Measurements from ENCODE around the gene EGF.
"Not testable (repeated sequence)": the region's sequence is repeated elsewhere in the genome, so short reads cannot be mapped to it uniquely, and the experiment has no call there.

The EGF gene

DNA sequence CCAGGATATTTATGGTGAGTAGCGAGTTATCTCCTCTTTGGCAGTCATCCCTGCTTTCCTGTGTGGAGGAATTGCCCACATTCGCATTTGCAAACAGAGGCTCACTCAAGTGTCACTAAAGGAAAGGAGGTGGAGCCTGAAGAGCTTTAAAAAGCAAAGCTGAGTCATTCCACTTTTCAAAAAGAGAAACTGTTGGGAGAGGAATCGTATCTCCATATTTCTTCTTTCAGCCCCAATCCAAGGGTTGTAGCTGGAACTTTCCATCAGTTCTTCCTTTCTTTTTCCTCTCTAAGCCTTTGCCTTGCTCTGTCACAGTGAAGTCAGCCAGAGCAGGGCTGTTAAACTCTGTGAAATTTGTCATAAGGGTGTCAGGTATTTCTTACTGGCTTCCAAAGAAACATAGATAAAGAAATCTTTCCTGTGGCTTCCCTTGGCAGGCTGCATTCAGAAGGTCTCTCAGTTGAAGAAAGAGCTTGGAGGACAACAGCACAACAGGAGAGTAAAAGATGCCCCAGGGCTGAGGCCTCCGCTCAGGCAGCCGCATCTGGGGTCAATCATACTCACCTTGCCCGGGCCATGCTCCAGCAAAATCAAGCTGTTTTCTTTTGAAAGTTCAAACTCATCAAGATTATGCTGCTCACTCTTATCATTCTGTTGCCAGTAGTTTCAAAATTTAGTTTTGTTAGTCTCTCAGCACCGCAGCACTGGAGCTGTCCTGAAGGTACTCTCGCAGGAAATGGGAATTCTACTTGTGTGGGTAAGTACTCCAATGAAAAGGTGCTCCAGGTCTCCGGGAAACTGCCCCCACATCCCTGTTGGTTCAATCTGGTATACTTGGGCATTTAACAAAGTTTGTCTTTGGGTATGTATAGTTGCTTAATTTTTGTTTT is at the start of gene EGF:
Gene EGF (plus strand): TSS at position 178 of the 890 bp plus-strand sequence. CDS start 453 bp downstream, at position 631.
- TF ChIP-seq POLR2A (IDR thresholded peaks at IDR 0.05; ENCODE audit: low read length) (no peak), GATA1 (IDR thresholded peaks at IDR 0.05; ENCODE audit: low read depth, low read length) (no peak)
- DNase-seq: no peak

- no peak for DNase-seq
- TF ChIP-seq POLR2A (IDR thresholded peaks at IDR 0.05; ENCODE audit: low read length) (no peak), GATA1 (IDR thresholded peaks at IDR 0.05; ENCODE audit: low read depth, low read length) (no peak)
Measured at GRCh38 chr4:109864134-109864533, 48.5 kb upstream of the EGF start.

- DNase-seq: no peak
- no peak for TF ChIP-seq POLR2A (IDR thresholded peaks at IDR 0.05; ENCODE audit: low read length)
Measured at GRCh38 chr4:109870061-109870460, 42.6 kb upstream of the EGF start.

DNA sequence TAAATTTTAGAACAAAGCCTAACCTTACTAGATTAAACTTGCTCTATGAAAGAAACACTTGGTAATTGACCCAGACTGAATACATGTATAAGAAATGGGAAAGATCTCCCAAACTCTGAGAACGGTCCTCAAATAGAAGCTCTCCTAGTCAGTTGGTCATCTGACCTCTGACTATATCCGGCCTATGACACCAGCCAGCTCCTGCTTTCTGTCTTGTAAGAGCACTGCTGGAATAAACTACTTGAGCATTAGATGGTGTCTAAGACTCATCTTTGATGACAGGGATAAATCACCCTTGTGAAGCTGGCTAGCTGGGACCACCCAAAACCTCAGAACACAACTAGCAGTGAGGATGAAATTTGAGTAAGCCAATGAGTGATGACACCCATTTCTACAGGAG is 40.6 kb upstream of the EGF start:
- TF ChIP-seq POLR2A (IDR thresholded peaks at IDR 0.05; ENCODE audit: low read length) (no peak), GATA1 (IDR thresholded peaks at IDR 0.05; ENCODE audit: low read depth, low read length) (no peak)
- no peak for DNase-seq

DNA sequence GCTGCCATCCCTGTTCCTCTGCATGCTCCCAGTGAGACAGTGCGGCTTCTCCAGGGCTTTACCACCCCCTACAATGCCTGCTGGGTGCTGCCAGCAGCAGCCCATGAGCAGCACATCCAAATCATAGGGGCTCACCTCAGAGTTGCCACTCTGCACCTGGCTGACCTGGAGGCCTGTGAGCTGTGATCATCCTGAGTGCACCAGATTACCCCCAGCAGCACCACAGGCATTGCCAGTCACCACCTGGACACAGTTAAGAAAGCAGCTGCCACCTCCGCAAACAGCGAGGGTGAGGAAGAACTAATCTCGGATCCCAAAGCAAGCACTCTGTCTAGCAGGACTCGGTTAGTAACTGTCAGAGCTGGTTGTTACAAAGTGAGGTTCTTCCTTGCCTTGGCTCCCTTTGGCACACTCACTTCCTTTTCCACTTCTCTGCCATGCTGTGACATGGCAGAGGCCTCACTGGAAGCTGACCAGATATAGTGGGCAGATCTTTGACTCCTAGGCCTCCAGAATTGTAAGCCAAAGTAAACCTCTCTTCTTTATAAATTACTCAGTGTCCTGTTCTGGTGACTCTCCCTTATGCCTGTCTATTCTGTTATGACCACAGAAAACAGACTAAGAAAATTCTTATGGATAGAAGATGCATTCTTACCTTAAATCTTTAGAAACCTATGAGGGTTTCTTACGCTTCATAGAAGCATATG is 39.6 kb upstream of the EGF start:
- DNase-seq: no peak
- no peak for TF ChIP-seq GATA1 (IDR thresholded peaks at IDR 0.05; ENCODE audit: low read depth, low read length)
- TF ChIP-seq POLR2A (IDR thresholded peaks at IDR 0.05; ENCODE audit: low read length): no peak

DNA sequence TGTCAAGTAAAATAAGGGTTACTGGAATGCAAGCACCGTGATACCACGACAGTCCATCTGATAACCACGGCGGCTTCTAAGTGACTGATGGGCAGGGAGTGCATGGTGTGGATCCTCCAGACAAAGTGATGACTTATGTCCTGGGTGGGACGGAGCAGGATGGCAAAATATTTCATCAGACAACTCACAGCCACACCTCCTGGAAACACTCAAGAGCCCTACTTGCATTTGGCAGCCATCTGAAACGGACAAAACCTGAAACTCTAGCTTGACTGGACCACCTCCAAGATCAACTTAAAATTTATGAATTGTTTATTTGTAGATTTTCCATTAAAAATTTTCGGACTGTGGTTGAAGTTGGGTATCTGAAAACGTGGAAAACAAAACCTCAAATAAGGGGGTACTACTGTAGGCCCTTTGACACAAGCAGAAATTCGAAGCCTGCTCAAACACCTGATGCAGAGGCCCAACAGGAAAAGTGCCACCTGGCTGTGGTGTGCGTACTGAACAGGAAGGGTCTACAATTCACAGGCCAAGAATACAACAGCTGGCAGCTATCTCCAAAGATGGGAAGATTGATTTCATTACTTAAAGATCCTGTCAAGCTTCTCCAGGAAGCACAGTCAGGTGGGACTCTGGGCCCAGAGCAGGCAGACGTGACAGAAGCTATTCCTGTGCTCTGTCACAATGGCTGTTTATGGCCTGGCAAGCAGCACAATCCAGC is 38.7 kb upstream of the EGF start:
- TF ChIP-seq GATA1 (IDR thresholded peaks at IDR 0.05; ENCODE audit: low read depth, low read length) (no peak), POLR2A (IDR thresholded peaks at IDR 0.05; ENCODE audit: low read length) (no peak)
- peak; percentile 45 to 77 for DNase-seq

GRCh38 chr4:109875106-109875505 is 37.6 kb upstream of the EGF start:
- TF ChIP-seq POLR2A (IDR thresholded peaks at IDR 0.05; ENCODE audit: low read length): no peak
- no peak for TF ChIP-seq GATA1 (IDR thresholded peaks at IDR 0.05; ENCODE audit: low read depth, low read length)
- DNase-seq: no peak

- not testable (repeated sequence) for DNase-seq
Measured at GRCh38 chr4:109875553-109875952, 37.1 kb upstream of the EGF start.

DNA sequence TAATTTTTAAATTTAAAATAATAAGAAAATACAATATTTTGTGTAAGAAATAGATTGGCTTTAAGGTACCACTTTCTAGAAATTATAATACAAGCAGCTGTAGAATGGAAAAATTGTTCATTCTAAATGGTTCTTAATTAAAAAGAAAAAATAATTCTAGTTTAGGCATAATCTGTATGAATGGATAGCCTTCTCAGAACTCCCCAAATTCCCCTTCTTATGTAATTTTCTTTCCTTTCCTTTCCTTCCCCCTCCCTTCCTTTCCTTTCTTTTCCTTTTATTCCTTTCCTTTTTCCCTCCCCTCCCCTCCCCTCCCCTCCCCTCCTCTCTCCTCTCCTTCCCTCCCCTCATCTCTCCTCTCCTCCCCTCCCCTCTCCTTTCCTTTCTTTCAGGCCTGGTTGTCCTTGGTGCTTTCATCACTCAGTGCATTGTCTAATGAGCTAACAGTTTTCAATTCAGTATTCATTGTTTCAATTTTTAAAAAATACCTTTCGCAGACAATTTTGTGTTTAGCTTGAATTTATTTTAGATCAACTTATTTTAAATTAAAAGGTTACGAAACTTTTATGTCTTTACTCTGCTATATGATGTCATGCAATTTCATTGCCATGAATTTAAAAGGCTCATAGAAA is 35.9 kb upstream of the EGF start:
- no peak for TF ChIP-seq POLR2A (IDR thresholded peaks at IDR 0.05; ENCODE audit: low read length)
- no peak for TF ChIP-seq GATA1 (IDR thresholded peaks at IDR 0.05; ENCODE audit: low read depth, low read length)
- no peak for DNase-seq

DNA sequence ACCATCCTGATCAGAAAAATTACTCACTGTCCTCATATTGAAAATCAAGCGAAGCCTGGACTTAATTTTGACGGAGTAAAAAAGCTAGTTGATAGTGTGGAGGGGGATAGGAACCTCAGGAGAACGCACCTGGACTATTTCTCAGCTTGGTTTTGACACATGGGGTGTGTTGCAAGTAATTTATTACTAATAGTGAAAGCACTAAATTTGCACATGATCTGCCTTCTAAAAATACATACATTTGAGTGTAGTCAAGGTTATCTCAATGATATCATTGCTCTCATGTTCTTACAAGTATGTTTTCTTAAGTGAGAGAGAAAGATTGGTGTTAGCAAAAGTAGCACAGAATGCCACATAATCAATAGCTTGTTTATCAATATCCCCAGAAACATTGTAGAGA is 35.3 kb upstream of the EGF start:
- no peak for DNase-seq
- TF ChIP-seq GATA1 (IDR thresholded peaks at IDR 0.05; ENCODE audit: low read depth, low read length) (no peak), POLR2A (IDR thresholded peaks at IDR 0.05; ENCODE audit: low read length) (no peak)

DNA sequence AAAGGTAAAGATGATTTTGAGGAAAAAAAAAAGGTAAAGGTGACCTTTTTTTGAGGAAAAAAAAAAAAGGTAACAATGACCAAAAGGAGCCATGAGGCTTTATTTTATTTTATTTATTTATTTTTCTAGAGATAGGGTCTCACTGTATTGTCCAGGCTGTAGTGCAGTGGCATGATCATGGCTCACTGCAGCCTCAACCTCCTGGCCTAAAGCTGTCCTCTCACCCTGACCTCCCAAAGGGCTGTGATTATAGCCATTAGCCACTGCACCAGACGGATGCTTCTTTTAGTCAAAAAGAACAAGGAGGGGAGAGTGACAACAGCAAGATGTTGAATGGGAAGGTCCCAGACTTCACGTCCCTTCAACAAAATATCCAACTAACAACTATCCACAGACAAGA is 34.3 kb upstream of the EGF start:
- no peak for DNase-seq
- TF ChIP-seq GATA1 (IDR thresholded peaks at IDR 0.05; ENCODE audit: low read depth, low read length) (no peak), POLR2A (IDR thresholded peaks at IDR 0.05; ENCODE audit: low read length) (no peak)

DNA sequence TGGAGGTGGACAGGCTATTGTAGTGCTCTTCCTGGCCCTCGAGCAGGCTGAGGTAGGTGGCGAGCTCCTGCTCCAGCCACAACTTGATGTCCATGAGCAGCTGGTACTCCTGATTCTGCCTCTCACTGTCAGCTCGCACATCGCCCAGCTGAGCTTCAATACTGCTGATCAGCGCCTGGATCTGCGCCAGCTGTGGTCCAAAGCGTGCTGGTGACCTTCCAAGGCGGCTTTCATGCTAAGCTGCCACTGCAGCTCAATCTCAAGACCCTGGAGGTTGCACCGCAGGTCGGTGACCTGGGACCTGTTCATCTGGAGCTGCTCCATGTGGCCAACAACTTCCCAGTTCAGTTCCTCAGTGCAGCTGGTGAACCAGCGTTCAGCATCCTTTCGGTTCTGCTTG is 33.6 kb upstream of the EGF start:
- no peak for TF ChIP-seq POLR2A (IDR thresholded peaks at IDR 0.05; ENCODE audit: low read length)
- TF ChIP-seq GATA1 (IDR thresholded peaks at IDR 0.05; ENCODE audit: low read depth, low read length): no peak
- DNase-seq: no peak

- no peak for TF ChIP-seq POLR2A (IDR thresholded peaks at IDR 0.05; ENCODE audit: low read length)
- no peak for TF ChIP-seq GATA1 (IDR thresholded peaks at IDR 0.05; ENCODE audit: low read depth, low read length)
- DNase-seq: no peak
Measured at GRCh38 chr4:109879636-109880314, 32.9 kb upstream of the EGF start.

All from erythroblast (primary cell).